SU-DHL-6 (cell line): Measurements from ENCODE around the gene ACBD6.
A peak's percentile ranks its signal among the peaks of the same experiment; 100 is the strongest.

Experiments
- H2AFZ ChIP-seq: fragments of 200-600 bp; sonication (generic); 2 replicates; pipeline ENCODE4 v1.6.1; 2014; ENCODE audit warnings: low read depth, mild to moderate bottlenecking, moderate library complexity, mixed read lengths, antibody characterized with exemption, low read length; ENCODE audit not compliant: severe bottlenecking
- H3F3A ChIP-seq: fragments of 200-600 bp; shearing (Covaris generic); 2 replicates; pipeline ENCODE4 v1.6.0; 2016; ENCODE audit warnings: antibody characterized with exemption, mild to moderate bottlenecking; ENCODE audit not compliant: insufficient read depth
- H3K27ac ChIP-seq: fragments of 200-600 bp; sonication (generic); 2 replicates; pipeline ENCODE4 v1.5.1; 2016; ENCODE audit warnings: low read depth, mild to moderate bottlenecking, low read length, moderate library complexity, mixed read lengths
- H3K27me3 ChIP-seq: fragments of 200-600 bp; sonication (generic), shearing (Covaris generic); 2 replicates; pipeline ENCODE4 v1.6.0; 2014; ENCODE audit warnings: mild to moderate bottlenecking, low read length
- H3K36me3 ChIP-seq: fragments of 200-600 bp; sonication (generic); 2 replicates; pipeline ENCODE4 v1.6.1; 2014; ENCODE audit warnings: mild to moderate bottlenecking, low read length, mixed read lengths
- H3K4me2 ChIP-seq: fragments of 300-600, 200-600 bp; shearing (Covaris generic), sonication (generic); 2 replicates; pipeline ENCODE4 v1.6.0; 2014; ENCODE audit warnings: low read length, low read depth, mild to moderate bottlenecking; ENCODE audit not compliant: poor library complexity, severe bottlenecking
- H3K4me3 ChIP-seq: fragments of 200-600 bp; sonication (generic); 2 replicates; pipeline ENCODE4 v1.5.1; 2014; ENCODE audit warnings: antibody characterized with exemption, low read length, mild to moderate bottlenecking, mixed read lengths; ENCODE audit not compliant: insufficient read depth, poor library complexity, severe bottlenecking
- H3K79me2 ChIP-seq: fragments of 200-600 bp; sonication (generic); 2 replicates; pipeline ENCODE4 v1.6.1; 2014; ENCODE audit warnings: mild to moderate bottlenecking, low read length, moderate library complexity; ENCODE audit not compliant: insufficient read depth
- H3K9ac ChIP-seq: fragments of 200-600 bp; sonication (generic); 2 replicates; pipeline ENCODE4 v1.7.0; 2014; ENCODE audit warnings: mild to moderate bottlenecking, low read length
- H3K9me2 ChIP-seq: fragments of 200-600 bp; sonication (generic); replicated peaks from 2 replicates; pipeline ENCODE4 v1.6.1; 2014; ENCODE audit warnings: low read length; ENCODE audit not compliant: insufficient read depth
- H3K9me3 ChIP-seq: fragments of 200-600 bp; sonication (generic); 2 replicates; pipeline ENCODE4 v1.6.1; 2014; ENCODE audit warnings: low read length, mixed read lengths; ENCODE audit not compliant: insufficient read depth
- H4K20me1 ChIP-seq: fragments of 200-600 bp; sonication (generic); 2 replicates; pipeline ENCODE4 v1.6.1; 2014; ENCODE audit warnings: low read depth, mild to moderate bottlenecking, antibody characterized with exemption, low read length, moderate library complexity, mixed read lengths
- CTCF ChIP-seq: fragments of 200-600 bp; sonication (generic); IDR thresholded peaks from one replicate; pipeline ENCODE4 v1.5.1; 2017; ENCODE audit warnings: antibody characterized with exemption, mild to moderate bottlenecking, low read length, moderate library complexity; ENCODE audit not compliant: insufficient read depth, poor library complexity, severe bottlenecking
- EZH2phosphoT487 ChIP-seq: fragments of 200-600 bp; sonication (generic), shearing (Covaris generic); conservative IDR thresholded peaks from 2 replicates; pipeline ENCODE4 v1.6.1; 2018; ENCODE audit warnings: mild to moderate bottlenecking, antibody characterized with exemption, low read length, moderate library complexity, mixed read lengths

Gene ACBD6

DNA sequence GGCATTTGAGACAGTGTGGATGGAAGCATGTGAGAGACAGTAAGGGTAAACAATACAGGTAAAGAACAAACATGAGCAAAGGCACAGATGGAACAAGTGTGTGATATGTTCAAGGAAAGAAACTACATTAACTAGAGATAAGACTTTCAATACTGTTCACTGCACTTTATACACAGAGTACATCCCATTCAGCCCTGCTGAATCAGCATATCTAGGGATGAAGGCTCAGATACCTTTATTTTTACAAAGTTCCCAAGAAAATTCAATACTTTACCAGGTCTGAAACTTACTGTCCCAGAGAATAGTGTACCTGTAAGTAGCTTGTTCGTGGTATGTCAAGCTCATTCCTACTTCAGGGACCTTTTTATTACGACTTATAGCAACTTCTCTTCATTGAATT is 149.8 kb downstream of the ACBD6 start:
- no peaks in the 10 kb centered on the region for H3K36me3 ChIP-seq
- no peak for TF ChIP-seq CTCF
- no peak for TF ChIP-seq EZH2phosphoT487
- no peaks in the 10 kb centered on the region for H3K9me3 ChIP-seq
- no peaks in the 10 kb centered on the region for H3K27me3 ChIP-seq
- H3K79me2 ChIP-seq: no peaks in the 10 kb centered on the region
- no peak overlapping the region for H3K4me3 ChIP-seq
- no peak overlapping the region for H3K4me2 ChIP-seq
- no peaks in the 10 kb centered on the region for H3K9me2 ChIP-seq
- peaks cover 3% of the 10 kb centered on the region; the same call in 1 of the 2 replicates for H3F3A ChIP-seq
- H2AFZ ChIP-seq: no peak overlapping the region
- no peak overlapping the region for H3K9ac ChIP-seq
- no peaks in the 10 kb centered on the region for H4K20me1 ChIP-seq
- no peak overlapping the region for H3K27ac ChIP-seq

- Histone ChIP-seq H3K4me2 (no peak overlapping the region), H3K36me3 (no peaks in the 10 kb centered on the region), H3K9me3 (no peaks in the 10 kb centered on the region), H3K4me3 (no peak overlapping the region), H3K79me2 (no peaks in the 10 kb centered on the region), H3K27me3 (no peaks in the 10 kb centered on the region), H3K9ac (no peak overlapping the region), H4K20me1 (no peaks in the 10 kb centered on the region), H3K27ac (no peak overlapping the region), H2AFZ (no peak overlapping the region), H3F3A (peaks cover 3% of the 10 kb centered on the region; the same call in 1 of the 2 replicates), H3K9me2 (no peaks in the 10 kb centered on the region)
- no peak for TF ChIP-seq CTCF
- TF ChIP-seq EZH2phosphoT487: no peak
These were observed 150.4 kb downstream of the ACBD6 start for GRCh38 chr1:180352021-180352420.

GRCh38 chr1:180345148-180345547 is 157.2 kb downstream of the ACBD6 start:
- H3K9me2 ChIP-seq: no peaks in the 10 kb centered on the region
- no peaks in the 10 kb centered on the region for H3K79me2 ChIP-seq
- no peaks in the 10 kb centered on the region for H4K20me1 ChIP-seq
- H3K27me3 ChIP-seq: no peaks in the 10 kb centered on the region
- H3K27ac ChIP-seq: peak overlapping the region; percentile 56
- no peak overlapping the region for H2AFZ ChIP-seq
- no peaks in the 10 kb centered on the region for H3K9me3 ChIP-seq
- H3K36me3 ChIP-seq: no peaks in the 10 kb centered on the region
- no peak overlapping the region for H3K4me3 ChIP-seq
- no peak for TF ChIP-seq EZH2phosphoT487
- no peak for TF ChIP-seq CTCF
- H3F3A ChIP-seq: peaks cover 13% of the 10 kb centered on the region; the same call in 1 of the 2 replicates
- peak overlapping the region; percentile 37 for H3K4me2 ChIP-seq
- no peak overlapping the region for H3K9ac ChIP-seq
